Astrocyte of the spinal cord (primary cell): Measurements from ENCODE around the gene NRXN3.
A peak's percentile ranks its signal among the peaks of the same experiment; 100 is the strongest.

ENCODE experiments used
- DNase-seq: peaks from one replicate; pipeline ENCODE4 v3.0.0; 2011; ENCODE audit warnings: low read depth, low spot score
- H3K4me3 ChIP-seq: 2 replicates; pipeline ENCODE4 v1.5.1; 2011; ENCODE audit warnings: low read depth, mild to moderate bottlenecking, low read length, moderate library complexity
- in situ Hi-C: cut with HindIII; loops from 2 replicates; pipeline ENCODE4 v1.10.0; 2017; ENCODE audit warnings: low sequenced_read_pairs
- TF ChIP-seq, protein P1 (sequence below): IDR thresholded peaks from 2 replicates; pipeline ENCODE4 v1.5.1; 2012; ENCODE audit warnings: low read depth, mild to moderate bottlenecking, low read length, inconsistent platforms

Gene NRXN3

DNA sequence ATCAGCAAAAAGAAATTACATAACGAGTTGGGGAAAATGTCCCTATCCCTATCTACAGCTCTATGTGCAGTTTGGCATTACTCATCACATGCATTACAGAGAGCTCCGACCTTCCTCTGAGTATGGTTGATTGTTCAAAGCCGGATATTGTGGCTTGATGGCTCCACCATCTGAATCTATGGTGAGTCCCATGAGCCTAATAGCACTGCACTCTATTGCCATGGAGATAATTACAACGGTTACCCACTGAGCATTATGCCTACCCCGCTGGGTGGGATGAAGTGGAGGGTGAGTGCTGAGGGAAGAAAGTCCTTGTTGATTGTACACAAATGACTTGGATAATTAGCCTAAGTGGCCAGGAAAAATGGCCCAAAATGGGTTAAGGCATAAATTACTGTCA is 800.5 kb downstream of the NRXN3 start:
- no peak overlapping the region for H3K4me3 ChIP-seq
- DNase-seq = no peak
- in situ Hi-C loops = no loop called here
- TF ChIP-seq, protein P1, sequence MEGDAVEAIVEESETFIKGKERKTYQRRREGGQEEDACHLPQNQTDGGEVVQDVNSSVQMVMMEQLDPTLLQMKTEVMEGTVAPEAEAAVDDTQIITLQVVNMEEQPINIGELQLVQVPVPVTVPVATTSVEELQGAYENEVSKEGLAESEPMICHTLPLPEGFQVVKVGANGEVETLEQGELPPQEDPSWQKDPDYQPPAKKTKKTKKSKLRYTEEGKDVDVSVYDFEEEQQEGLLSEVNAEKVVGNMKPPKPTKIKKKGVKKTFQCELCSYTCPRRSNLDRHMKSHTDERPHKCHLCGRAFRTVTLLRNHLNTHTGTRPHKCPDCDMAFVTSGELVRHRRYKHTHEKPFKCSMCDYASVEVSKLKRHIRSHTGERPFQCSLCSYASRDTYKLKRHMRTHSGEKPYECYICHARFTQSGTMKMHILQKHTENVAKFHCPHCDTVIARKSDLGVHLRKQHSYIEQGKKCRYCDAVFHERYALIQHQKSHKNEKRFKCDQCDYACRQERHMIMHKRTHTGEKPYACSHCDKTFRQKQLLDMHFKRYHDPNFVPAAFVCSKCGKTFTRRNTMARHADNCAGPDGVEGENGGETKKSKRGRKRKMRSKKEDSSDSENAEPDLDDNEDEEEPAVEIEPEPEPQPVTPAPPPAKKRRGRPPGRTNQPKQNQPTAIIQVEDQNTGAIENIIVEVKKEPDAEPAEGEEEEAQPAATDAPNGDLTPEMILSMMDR = no peak

DNA sequence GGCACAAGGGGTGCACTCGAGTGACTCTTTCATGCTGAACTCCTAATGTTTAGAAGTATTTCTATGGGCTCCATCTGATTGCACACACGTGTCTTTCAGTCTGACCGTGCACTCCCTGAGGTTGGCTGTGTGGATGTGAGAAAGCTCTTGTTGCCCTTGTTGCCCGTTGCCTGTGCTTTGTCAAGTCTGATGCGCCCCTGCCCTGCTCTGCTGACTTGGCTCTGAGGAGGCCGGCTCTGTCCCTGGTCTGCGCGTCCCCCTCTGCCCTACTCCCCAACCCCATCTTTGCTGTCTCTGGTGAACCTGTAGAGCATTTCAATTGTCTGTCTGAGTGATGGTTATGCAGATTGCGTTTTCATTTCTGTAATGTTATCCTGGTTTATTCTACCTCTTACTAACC is 802.3 kb downstream of the NRXN3 start:
- no peak overlapping the region for H3K4me3 ChIP-seq
- in situ Hi-C loops = no loop called here
- TF ChIP-seq, protein P1 = no peak
- DNase-seq = no peak

GRCh38 chr14:78974691-78975090 is 804.5 kb downstream of the NRXN3 start:
- DNase-seq = peak; percentile 65
- H3K4me3 ChIP-seq = no peak overlapping the region
- in situ Hi-C loops = no loop called here

GRCh38 chr14:78975734-78976133 is 805.6 kb downstream of the NRXN3 start:
- in situ Hi-C loops = no loop called here
- TF ChIP-seq, protein P1 = no peak
- no peak for DNase-seq
- no peak overlapping the region for H3K4me3 ChIP-seq

More at GRCh38 chr14:78974691-78975090, 804.5 kb downstream of the NRXN3 start:
- TF ChIP-seq, protein P1 = no peak

- no peak for DNase-seq
- no peak overlapping the region for H3K4me3 ChIP-seq
- in situ Hi-C loops = no loop called here
- TF ChIP-seq, protein P1 = no peak
Measured at GRCh38 chr14:78978896-78979295, 808.7 kb downstream of the NRXN3 start.

DNA sequence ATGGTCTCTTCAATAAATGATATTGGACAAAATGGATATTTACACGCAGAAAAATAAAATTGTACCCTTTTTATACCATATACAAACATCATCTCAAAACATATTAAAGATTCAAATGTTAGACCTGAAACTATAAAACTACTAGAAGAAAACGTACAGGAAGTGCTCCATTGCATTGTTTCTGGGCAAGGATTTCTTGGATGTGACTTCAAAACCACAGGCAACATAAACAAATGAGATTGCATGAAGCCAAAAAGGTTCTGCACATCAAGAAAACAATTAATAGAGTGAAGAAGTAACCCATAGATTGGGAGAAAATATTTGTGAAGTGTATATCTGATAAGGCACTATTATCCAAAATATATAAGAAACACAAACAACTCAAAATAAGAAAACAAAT is 812.4 kb downstream of the NRXN3 start:
- DNase-seq = no peak
- in situ Hi-C loops = no loop called here
- no peak overlapping the region for H3K4me3 ChIP-seq
- TF ChIP-seq, protein P1 = no peak

DNA sequence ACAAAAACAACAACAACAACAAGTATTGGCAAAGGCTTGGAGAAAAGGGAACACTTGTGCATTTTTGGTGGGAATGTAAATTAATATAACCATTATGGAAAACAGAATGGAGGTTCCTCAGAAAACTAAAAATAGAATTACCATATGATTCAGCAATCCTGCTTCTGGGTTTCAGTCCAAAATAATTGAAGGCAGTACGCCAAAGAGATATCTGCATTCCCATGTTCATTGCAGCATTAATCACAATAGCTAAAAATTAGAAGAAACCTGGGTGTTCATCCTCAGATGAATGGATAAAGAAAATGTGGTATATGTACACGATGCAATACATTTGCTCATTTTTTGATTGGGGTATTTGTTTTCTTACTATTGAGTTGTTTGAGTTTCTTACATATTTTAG is 813.0 kb downstream of the NRXN3 start:
- in situ Hi-C loops = no loop called here
- TF ChIP-seq, protein P1 = no peak
- H3K4me3 ChIP-seq = no peak overlapping the region
- DNase-seq = no peak
